ENCODE results near the gene DLD. TPM values are rescaled to one million over a fixed set of nuclear protein-coding genes. Genes with fewer than 3 reads are reported as not detected.

Gene DLD
- total and polyA plus RNA-seq, 2 of the 8 experiments (the other 6 are each of a cell fraction or from before 2014, with no cell fraction given), result 63.7 to 88.5 TPM

DNA sequence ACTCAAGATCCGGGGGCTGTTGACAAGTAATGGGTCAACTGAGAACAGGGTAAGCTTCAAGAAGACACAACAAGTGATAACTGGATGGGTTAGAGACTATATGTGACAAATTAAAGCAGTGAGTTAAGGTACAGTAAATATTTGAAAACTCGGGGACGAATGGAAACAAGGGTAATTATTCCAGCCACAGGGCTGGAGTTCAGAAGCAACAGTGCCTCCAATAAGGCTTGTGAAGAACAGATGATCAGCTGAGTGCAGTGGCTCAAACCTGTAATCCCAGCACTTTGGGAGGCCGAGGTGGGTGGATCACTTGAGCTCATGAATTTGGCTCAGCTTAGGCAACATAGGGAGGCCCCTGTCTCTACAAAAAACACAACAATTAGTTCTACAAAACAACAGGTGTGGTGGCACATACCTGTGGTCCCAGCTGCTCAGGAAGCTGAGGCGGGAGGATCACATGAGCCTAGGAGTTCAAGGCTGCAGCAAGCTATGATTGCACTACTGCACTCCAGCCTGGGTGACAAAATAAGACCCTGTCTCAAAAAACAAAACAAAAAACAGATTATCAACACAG lies 20.5 kb upstream of the DLD start:
- no peak overlapping the region for H2BK120ac ChIP-seq (replicated peaks; ENCODE audit: low read depth, low read length)
- H2AK5ac ChIP-seq (ENCODE audit: low read depth, low read length), result no peak overlapping the region
- no peak overlapping the region for H2BK5ac ChIP-seq (ENCODE audit: low read depth, low read length)
- no peak overlapping the region for H3K27ac ChIP-seq (ENCODE audit: low read depth, low read length)
- H3K9me3 ChIP-seq (ENCODE audit: insufficient read depth in 2 of 2, low read depth in 1 of 2, low read length in 1 of 2), result no peaks in the 10 kb centered on the region
- H3K4me3 ChIP-seq (ENCODE audit: extremely low read depth in 1 of 4, insufficient read depth in 2 of 4, low read depth in 3 of 4, low read length in 4 of 4), result no peak overlapping the region
- H4K91ac ChIP-seq (replicated peaks; ENCODE audit: insufficient read length, low read length), result no peak overlapping the region
- ChIA-PET POLR2A (ENCODE audit: partially characterized antibody) (no interaction called here), CTCF (ENCODE audit: partially characterized antibody) (interaction anchor here (0.6 to 1.4 kb wide), 4 partner anchors 9 to 407 kb away, joined by 3 to 4 read pairs (median 3); no protein-coding TSS in a partner anchor)
- no peaks in the 10 kb centered on the region for H3K4me1 ChIP-seq (replicated peaks in 1 of 4; ENCODE audit: control insufficient read depth in 3 of 4, insufficient read depth in 4 of 4, low read length in 3 of 4)
- H2BK12ac ChIP-seq (ENCODE audit: low read depth, low read length), result no peak overlapping the region
- H4K8ac ChIP-seq (ENCODE audit: extremely low read depth, insufficient read depth, low read length), result no peak overlapping the region; the same call in 1 of the 2 replicates
- no peaks in the 10 kb centered on the region for H3K27me3 ChIP-seq (replicated peaks in 1 of 4; ENCODE audit: control insufficient read depth in 3 of 4, extremely low read depth in 1 of 4, insufficient read depth in 3 of 4, low read length in 3 of 4)
- no peak overlapping the region; the same call in 1 of the 2 replicates for H2AFZ ChIP-seq (ENCODE audit: low read length)
- no peaks in the 10 kb centered on the region for H3K79me2 ChIP-seq (ENCODE audit: control insufficient read depth in 1 of 2, insufficient read depth in 2 of 2, low read length in 2 of 2)
- H2BK15ac ChIP-seq (ENCODE audit: low read length), result no peak overlapping the region
- no peak overlapping the region for H3K4me2 ChIP-seq (ENCODE audit: insufficient read depth in 1 of 2, low read depth in 2 of 2, low read length in 2 of 2)
- H2BK20ac ChIP-seq (ENCODE audit: low read length), result no peak overlapping the region
- FAIRE-seq, result no peak
- H3K4ac ChIP-seq (replicated peaks; ENCODE audit: insufficient read length, low read depth, low read length), result no peak overlapping the region
- TF ChIP-seq EZH2 (IDR thresholded peaks at IDR 0.05; ENCODE audit: low read depth, low read length, severe bottlenecking) (no peak), GABPA (IDR thresholded peaks at IDR 0.05; ENCODE audit: borderline replicate concordance, insufficient read depth, low read length) (no peak), KDM5A (IDR thresholded peaks at IDR 0.05; ENCODE audit: low read length) (no peak), POLR2A (IDR thresholded peaks at IDR 0.05; ENCODE audit: control extremely low read depth in 1 of 2, low read depth in 2 of 2, low read length in 2 of 2) (no peak), MAFK (IDR thresholded peaks at IDR 0.05; ENCODE audit: low read depth, low read length) (no peak), CEBPB (IDR thresholded peaks at IDR 0.05; ENCODE audit: low read depth, low read length) (no peak), SP1 (IDR thresholded peaks at IDR 0.05; ENCODE audit: low read depth, low read length) (no peak), BACH1 (IDR thresholded peaks at IDR 0.05; ENCODE audit: low read length) (no peak)
- H3K36me3 ChIP-seq (ENCODE audit: control insufficient read depth in 2 of 4, insufficient read depth in 4 of 4, low read length in 3 of 4), result no peaks in the 10 kb centered on the region
- no peaks in the 10 kb centered on the region for H3K23me2 ChIP-seq (ENCODE audit: low read depth, low read length)
- no peak overlapping the region for H3K9ac ChIP-seq (replicated peaks in 1 of 4; ENCODE audit: extremely low read depth in 1 of 4, low read depth in 3 of 4, low read length in 3 of 4)
- H3K14ac ChIP-seq (ENCODE audit: insufficient read length), result no peak overlapping the region
- H3K23ac ChIP-seq (ENCODE audit: insufficient read length), result no peak overlapping the region
- H3K56ac ChIP-seq (replicated peaks; ENCODE audit: insufficient read length, low read depth, low read length), result no peak overlapping the region
- H3K79me1 ChIP-seq (ENCODE audit: low read depth, low read length), result no peaks in the 10 kb centered on the region
- no peaks in the 10 kb centered on the region for H4K20me1 ChIP-seq (replicated peaks in 1 of 2; ENCODE audit: control insufficient read depth in 1 of 2, insufficient read depth in 2 of 2, low read length in 2 of 2)
- H4K5ac ChIP-seq (ENCODE audit: insufficient read length, low read depth, low read length), result no peak overlapping the region
- 89% methylated on average over 5 of the region's 5 CpGs; no CpG with 5 or more reads in 1 of the 2 experiments for WGBS, 2 experiments (ENCODE audit: extremely low coverage in 1 of 2, insufficient coverage in 1 of 2, insufficient read length in 1 of 2, insufficient replicate concordance in 2 of 2, low coverage in 1 of 2, low lambda C conversion rate in 2 of 2, missing lambda C conversion rate in 1 of 2)
- no peak for DNase-seq (ENCODE audit: low read depth in 1 of 2, low spot score in 2 of 2)
- H3K18ac ChIP-seq (ENCODE audit: extremely low read depth, low read length), result no peak overlapping the region

Data from H1 (cell line).